Measurements from ENCODE around the gene LGR4.
"Not testable (repeated sequence)": the region's sequence is repeated elsewhere in the genome, so short reads cannot be mapped to it uniquely, and the experiment has no call there.

LGR4 gene

DNA sequence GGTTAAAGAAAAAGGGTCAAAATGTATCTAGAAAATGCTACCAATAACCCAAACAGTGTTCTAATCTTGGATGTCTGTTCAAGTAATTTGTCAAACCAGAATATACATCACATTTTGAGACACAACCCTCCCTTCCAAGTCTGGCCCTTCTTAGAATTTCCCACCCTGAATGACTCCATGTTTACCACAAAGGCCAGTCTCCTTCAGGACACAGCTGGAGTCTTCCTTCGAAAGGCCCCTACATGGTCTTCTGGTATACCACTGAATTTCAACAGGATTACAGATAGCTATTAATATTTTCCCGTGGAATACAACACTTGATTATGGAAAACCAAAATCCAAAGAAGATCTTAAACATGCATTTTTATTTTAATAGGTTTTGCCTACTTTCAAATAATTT is 119.8 kb downstream of the LGR4 start:
- H3K9ac ChIP-seq (ENCODE audit: low read length), result no peak overlapping the region
- no peaks in the 10 kb centered on the region for H3K4me1 ChIP-seq (ENCODE audit: control insufficient read depth, insufficient read depth, low read length)
- no peak overlapping the region for H3K27ac ChIP-seq (ENCODE audit: low read depth, low read length)
- no peak overlapping the region for H3K4me3 ChIP-seq (ENCODE audit: low read length)
- no peaks in the 10 kb centered on the region for H3K27me3 ChIP-seq (ENCODE audit: control insufficient read depth, insufficient read depth, low read length)
- H3K36me3 ChIP-seq (ENCODE audit: control insufficient read depth, insufficient read depth, low read length), result no peaks in the 10 kb centered on the region

DNA sequence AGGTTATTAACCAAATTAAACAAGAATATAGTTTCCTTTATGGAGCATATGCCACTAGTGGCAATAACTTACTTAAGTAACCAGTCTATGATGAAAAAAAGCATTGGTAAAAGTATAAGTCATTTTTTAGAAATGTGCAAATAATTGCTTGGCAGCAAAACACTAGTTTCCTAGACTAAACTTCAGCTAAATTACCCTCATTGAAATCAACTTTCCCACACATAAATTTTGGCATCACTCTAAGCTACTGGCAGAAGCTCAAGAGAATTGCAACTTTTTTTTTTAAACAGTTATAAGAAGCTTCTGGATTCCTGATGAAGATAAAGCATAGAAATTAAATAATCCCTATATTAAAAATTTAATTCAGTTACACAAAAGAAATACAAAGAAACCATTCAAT is 122.1 kb downstream of the LGR4 start:
- no peak overlapping the region for H3K27ac ChIP-seq (ENCODE audit: low read depth, low read length)

DNA sequence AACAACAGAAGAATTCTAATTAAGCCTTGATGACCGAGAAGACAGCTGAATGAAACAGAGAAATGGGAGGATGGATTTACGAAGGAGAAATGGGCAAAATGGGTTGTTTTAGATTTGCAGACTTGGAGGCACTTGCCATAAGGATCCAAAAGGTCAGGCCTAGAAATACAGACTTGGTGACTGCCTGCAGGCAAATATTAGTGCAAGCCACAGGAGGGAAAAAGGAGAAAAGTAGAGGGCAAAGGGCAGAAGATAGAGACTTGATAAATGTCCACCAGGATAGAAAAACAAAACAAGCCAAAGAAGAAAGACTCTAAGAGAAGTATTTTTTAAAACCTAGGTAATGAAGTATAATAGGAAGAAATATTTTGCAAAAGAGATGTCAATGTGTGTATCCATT is 122.7 kb downstream of the LGR4 start:
- H3K4me1 ChIP-seq (ENCODE audit: control insufficient read depth, insufficient read depth, low read length), result no peaks in the 10 kb centered on the region
- no peak overlapping the region for H3K9ac ChIP-seq (ENCODE audit: low read length)
- H3K27me3 ChIP-seq (ENCODE audit: control insufficient read depth, insufficient read depth, low read length), result no peaks in the 10 kb centered on the region
- H3K36me3 ChIP-seq (ENCODE audit: control insufficient read depth, insufficient read depth, low read length), result no peaks in the 10 kb centered on the region
- H3K4me3 ChIP-seq (ENCODE audit: low read length), result no peak overlapping the region
- no peak overlapping the region for H3K27ac ChIP-seq (ENCODE audit: low read depth, low read length)

More for the DNA sequence above, 122.1 kb downstream of the LGR4 start:
- no peak overlapping the region for H3K9ac ChIP-seq (ENCODE audit: low read length)
- no peak overlapping the region for H3K4me3 ChIP-seq (ENCODE audit: low read length)
- no peaks in the 10 kb centered on the region for H3K36me3 ChIP-seq (ENCODE audit: control insufficient read depth, insufficient read depth, low read length)
- no peaks in the 10 kb centered on the region for H3K4me1 ChIP-seq (ENCODE audit: control insufficient read depth, insufficient read depth, low read length)
- no peaks in the 10 kb centered on the region for H3K27me3 ChIP-seq (ENCODE audit: control insufficient read depth, insufficient read depth, low read length)

DNA sequence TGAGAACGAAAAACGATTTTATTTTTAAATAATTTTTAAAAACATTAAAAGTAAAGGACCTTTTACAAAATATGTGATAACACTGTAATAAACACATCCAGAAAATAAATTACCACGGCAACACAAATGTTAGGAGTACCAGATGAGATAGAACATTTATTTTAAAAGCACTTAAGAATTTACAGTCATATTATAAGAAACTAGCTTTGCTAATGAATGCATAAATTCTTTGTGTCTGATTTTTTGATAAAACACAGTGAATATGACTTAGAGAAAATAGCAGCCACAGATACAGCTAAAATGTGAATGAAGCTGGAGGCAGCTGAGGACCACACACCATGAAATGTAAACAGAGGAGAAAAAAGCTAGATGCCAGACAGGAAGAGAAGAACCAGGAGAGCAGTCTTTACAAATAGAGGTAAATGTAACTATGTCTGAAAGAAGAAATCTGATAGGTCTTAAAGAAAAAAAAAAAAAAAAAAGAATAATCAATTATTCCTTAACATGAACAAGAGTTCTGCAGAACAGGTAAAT is 124.2 kb downstream of the LGR4 start:
- no peaks in the 10 kb centered on the region for H3K36me3 ChIP-seq (ENCODE audit: control insufficient read depth, insufficient read depth, low read length)
- no peaks in the 10 kb centered on the region for H3K4me1 ChIP-seq (ENCODE audit: control insufficient read depth, insufficient read depth, low read length)
- no peaks in the 10 kb centered on the region for H3K27me3 ChIP-seq (ENCODE audit: control insufficient read depth, insufficient read depth, low read length)
- H3K9ac ChIP-seq (ENCODE audit: low read length), result no peak overlapping the region
- H3K27ac ChIP-seq (ENCODE audit: low read depth, low read length), result no peak overlapping the region
- H3K4me3 ChIP-seq (ENCODE audit: low read length), result no peak overlapping the region

DNA sequence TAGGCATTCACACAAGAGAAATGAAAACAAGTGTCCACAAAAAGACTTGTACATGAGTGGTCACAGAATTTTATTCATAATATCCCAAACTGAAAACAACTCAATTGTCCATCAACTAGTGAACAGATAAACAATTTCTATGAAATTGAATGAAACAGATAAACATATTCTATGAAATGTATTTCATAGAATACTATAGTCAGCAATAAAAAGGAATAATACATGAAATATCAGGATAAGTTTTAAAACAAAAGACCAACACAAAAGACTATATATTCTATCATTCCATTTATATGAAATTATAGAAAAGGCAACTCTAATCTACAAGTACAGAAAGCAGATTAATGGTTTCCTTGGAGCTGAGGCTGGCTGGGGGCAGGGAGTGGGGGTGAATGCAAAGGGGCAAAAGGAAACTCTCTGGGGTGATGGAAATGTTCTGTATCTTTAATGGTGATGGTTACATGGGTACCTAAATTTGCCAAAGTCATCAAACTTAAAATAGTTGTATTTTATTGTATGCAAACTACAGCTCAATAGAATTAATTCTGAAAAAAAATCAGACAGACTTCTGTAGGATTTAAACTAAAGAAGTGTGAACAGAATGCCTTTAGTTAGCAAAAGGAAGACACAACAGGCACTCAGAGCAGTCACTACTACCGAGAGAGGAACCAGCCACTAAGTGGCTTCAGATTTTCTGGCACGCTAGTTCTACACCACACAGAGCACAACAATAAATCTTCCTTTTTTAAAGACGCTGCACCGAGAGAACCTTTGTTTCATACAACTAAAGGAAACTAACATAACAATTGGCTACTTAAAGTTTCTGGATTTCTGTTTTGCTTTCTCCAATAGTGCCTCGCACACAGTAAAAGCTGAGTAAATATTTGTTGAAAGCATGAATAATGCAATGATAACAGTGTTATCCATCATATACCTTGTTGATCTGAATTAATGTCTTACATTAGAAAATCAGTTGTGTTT is 124.9 kb downstream of the LGR4 start:
- Histone ChIP-seq H3K27me3 (ENCODE audit: control insufficient read depth, insufficient read depth, low read length) (no peaks in the 10 kb centered on the region), H3K4me3 (ENCODE audit: low read length) (no peak overlapping the region), H3K9ac (ENCODE audit: low read length) (no peak overlapping the region), H3K36me3 (ENCODE audit: control insufficient read depth, insufficient read depth, low read length) (no peaks in the 10 kb centered on the region), H3K27ac (ENCODE audit: low read depth, low read length) (no peak overlapping the region), H3K4me1 (ENCODE audit: control insufficient read depth, insufficient read depth, low read length) (no peaks in the 10 kb centered on the region)

DNA sequence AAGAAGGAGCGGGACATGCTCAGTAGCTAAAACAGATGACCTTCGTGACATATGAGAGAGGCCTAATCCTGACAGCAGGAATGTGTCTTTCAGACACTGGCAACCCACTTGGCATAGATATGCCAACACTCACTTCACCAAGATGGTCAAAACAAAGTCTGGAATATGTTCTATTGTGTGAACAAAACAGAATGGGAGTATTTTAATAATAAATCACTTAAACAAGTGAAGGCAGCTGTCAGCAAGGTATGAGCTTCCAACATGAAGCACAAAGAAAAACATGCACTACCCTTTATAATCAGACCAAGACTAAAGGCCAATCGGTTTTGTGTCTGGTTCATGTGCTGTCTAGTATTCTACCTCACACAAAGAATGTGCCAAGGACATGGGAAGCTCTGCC is 132.6 kb downstream of the LGR4 start:
- no peaks in the 10 kb centered on the region for H3K27me3 ChIP-seq (ENCODE audit: control insufficient read depth, insufficient read depth, low read length)
- peaks cover 4% of the 10 kb centered on the region for H3K4me1 ChIP-seq (ENCODE audit: control insufficient read depth, insufficient read depth, low read length)
- no peak overlapping the region for H3K27ac ChIP-seq (ENCODE audit: low read depth, low read length)
- no peaks in the 10 kb centered on the region for H3K36me3 ChIP-seq (ENCODE audit: control insufficient read depth, insufficient read depth, low read length)
- H3K9ac ChIP-seq (ENCODE audit: low read length), result no peak overlapping the region
- no peak overlapping the region for H3K4me3 ChIP-seq (ENCODE audit: low read length)

DNA sequence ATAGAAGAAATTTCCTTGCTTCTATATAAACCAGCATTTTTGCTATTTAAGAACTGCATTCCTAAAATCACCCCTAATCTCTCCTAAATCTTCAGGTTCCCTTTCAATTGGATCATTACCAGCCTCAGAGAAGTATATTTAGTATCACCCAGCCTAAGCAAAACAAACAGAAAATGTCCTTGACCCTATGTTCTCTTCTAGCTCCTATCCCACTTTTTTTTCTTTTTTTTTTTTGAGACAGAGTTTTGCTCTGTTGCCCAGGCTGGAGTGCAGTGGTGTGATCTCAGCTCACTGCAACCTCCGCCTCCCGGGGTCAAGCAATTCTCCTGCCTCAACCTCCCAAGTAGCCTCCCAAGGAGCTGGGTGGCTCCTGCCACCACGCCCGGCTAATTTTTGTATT is 137.8 kb downstream of the LGR4 start:
- not testable (repeated sequence) for H3K4me1 ChIP-seq (ENCODE audit: control insufficient read depth, insufficient read depth, low read length); H3K27me3 ChIP-seq (ENCODE audit: control insufficient read depth, insufficient read depth, low read length); H3K36me3 ChIP-seq (ENCODE audit: control insufficient read depth, insufficient read depth, low read length); H3K4me3 ChIP-seq (ENCODE audit: low read length); H3K9ac ChIP-seq (ENCODE audit: low read length); H3K27ac ChIP-seq (ENCODE audit: low read depth, low read length)

DNA sequence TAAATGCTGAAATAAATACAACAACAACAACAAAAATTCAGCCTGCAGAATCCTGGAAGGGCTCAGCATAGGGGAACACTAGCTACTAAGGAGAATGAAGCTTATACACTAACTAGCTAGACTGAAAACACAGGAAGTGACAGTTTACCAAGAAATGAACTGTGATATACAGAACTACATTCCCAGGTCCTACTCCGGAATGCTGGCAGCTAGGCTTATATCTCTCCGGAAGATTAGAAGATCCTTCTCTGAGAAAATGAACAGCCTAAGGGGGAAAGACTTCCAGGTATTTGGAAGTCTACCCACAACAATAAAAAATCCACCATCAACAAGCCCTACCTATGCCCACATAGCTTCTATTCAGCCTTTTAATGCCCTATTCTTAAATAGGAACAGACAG is 140.6 kb downstream of the LGR4 start:
- H3K27me3 ChIP-seq (ENCODE audit: control insufficient read depth, insufficient read depth, low read length), result no peaks in the 10 kb centered on the region
- H3K27ac ChIP-seq (ENCODE audit: low read depth, low read length), result no peak overlapping the region
- H3K9ac ChIP-seq (ENCODE audit: low read length), result no peak overlapping the region
- no peak overlapping the region for H3K4me3 ChIP-seq (ENCODE audit: low read length)
- H3K36me3 ChIP-seq (ENCODE audit: control insufficient read depth, insufficient read depth, low read length), result no peaks in the 10 kb centered on the region
- no peaks in the 10 kb centered on the region for H3K4me1 ChIP-seq (ENCODE audit: control insufficient read depth, insufficient read depth, low read length)

DNA sequence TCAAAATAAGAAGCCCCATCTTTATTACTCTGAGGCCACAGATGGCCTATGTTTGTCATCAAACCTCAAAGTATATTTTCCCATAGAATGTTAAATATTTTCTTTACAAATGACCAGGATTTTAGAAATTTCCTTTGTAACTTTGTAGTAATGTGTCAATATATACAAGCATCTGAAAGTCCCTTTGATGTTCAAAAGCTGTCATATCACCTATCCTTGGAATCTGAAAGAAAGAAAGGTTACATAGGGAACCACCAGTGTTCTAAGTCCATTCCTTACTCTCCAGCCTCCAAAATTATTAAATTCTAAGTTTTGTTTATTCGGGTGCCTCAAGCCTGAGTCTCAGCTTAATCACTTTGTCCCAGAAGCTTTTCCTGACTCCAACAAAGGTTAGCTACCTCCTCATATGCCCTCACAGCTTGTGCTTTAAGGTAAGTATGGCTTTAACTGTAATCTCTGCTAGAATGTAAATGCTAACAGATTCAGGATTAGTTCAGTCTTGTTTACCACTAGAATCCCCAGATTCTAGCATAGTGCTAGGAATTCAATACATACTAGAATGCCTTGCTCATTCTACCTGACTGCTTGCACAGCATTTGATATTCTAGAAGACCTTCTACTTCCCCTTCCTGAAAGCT is 141.8 kb downstream of the LGR4 start:
- no peaks in the 10 kb centered on the region for H3K36me3 ChIP-seq (ENCODE audit: control insufficient read depth, insufficient read depth, low read length)
- H3K27ac ChIP-seq (ENCODE audit: low read depth, low read length), result no peak overlapping the region
- H3K9ac ChIP-seq (ENCODE audit: low read length), result no peak overlapping the region
- no peaks in the 10 kb centered on the region for H3K4me1 ChIP-seq (ENCODE audit: control insufficient read depth, insufficient read depth, low read length)
- H3K27me3 ChIP-seq (ENCODE audit: control insufficient read depth, insufficient read depth, low read length), result no peaks in the 10 kb centered on the region
- no peak overlapping the region for H3K4me3 ChIP-seq (ENCODE audit: low read length)

DNA sequence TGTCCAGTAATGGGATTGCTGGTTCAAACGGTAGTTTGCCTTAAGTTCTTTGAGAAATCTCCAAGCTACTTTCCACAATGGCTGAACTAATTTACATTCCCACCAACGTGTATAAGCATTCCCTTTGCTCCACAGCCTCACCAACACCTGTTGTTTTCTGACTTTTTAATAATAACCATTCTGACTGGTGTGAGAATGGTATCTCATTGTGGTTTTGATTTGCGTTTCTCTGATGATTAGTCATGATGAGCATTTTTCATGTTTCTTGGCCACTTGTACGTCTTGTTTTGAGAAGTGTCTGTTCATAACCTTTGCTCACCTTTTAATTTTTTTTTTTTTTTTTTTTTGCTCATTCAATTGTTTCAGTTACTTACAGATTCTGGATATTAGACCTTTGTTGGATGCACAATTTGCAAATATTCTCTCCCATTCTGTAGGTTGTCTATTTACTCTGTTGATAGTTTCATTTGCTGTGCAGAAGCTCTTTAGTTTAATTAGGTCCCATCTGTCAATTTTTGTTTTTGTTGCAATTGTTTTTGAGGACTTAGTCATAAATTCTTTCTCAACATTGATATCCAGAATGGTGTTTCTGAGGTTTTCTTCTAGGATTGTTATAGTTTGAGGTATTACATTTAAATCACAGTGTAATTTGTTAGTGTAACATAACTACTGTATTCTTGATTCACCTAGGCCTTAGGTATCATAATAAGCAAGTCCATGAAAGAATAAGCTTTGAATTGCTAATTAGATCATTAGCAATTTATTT is 142.5 kb downstream of the LGR4 start:
- Histone ChIP-seq H3K27me3 (ENCODE audit: control insufficient read depth, insufficient read depth, low read length) (no peaks in the 10 kb centered on the region), H3K36me3 (ENCODE audit: control insufficient read depth, insufficient read depth, low read length) (no peaks in the 10 kb centered on the region), H3K4me1 (ENCODE audit: control insufficient read depth, insufficient read depth, low read length) (no peaks in the 10 kb centered on the region), H3K27ac (ENCODE audit: low read depth, low read length) (no peak overlapping the region), H3K4me3 (ENCODE audit: low read length) (no peak overlapping the region), H3K9ac (ENCODE audit: low read length) (no peak overlapping the region)

DNA sequence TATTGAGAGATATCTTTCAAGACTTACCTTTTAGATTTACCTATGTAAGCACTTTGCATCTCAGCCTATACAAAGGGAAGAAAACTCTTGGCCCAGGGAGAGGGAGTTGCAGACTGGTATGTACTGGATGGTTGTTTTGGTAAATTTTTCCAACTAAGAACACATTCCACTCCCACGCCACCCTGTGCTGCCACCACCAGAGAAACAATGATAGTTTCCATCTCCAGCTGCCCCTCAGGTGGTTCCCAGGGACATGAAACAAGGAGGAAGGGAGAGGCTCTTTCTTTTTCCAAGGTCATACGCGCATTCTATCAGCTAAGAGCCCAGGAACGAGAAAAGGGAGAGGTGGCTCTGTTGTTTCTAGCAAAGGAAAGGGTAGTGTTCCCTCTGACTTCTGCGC is 144.0 kb downstream of the LGR4 start:
- H3K36me3 ChIP-seq (ENCODE audit: control insufficient read depth, insufficient read depth, low read length), result no peaks in the 10 kb centered on the region
- no peaks in the 10 kb centered on the region for H3K4me1 ChIP-seq (ENCODE audit: control insufficient read depth, insufficient read depth, low read length)
- H3K4me3 ChIP-seq (ENCODE audit: low read length), result no peak overlapping the region
- H3K27me3 ChIP-seq (ENCODE audit: control insufficient read depth, insufficient read depth, low read length), result no peaks in the 10 kb centered on the region
- no peak overlapping the region for H3K27ac ChIP-seq (ENCODE audit: low read depth, low read length)
- H3K9ac ChIP-seq (ENCODE audit: low read length), result no peak overlapping the region

DNA sequence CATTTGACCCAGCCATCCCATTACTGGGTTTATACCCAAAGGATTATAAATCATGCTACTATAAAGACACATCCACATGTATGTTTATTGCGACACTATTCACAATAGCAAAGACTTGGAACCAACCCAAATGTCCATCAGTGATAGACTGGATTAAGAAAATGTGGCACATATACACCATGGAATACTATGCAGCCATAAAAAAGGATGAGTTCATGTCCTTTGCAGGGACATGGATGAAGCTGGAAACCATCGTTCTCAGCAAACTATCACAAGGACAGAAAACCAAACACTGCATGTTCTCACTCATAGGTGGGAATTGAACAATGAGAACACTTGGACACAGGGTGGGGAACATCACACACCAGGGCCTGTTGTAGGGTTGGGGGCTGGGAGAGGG is 145.5 kb downstream of the LGR4 start:
- H3K4me1 ChIP-seq (ENCODE audit: control insufficient read depth, insufficient read depth, low read length); H3K27me3 ChIP-seq (ENCODE audit: control insufficient read depth, insufficient read depth, low read length); H3K4me3 ChIP-seq (ENCODE audit: low read length); H3K27ac ChIP-seq (ENCODE audit: low read depth, low read length); H3K36me3 ChIP-seq (ENCODE audit: control insufficient read depth, insufficient read depth, low read length); H3K9ac ChIP-seq (ENCODE audit: low read length): not testable (repeated sequence)

All from rectal smooth muscle tissue (tissue), 1 donor.